Epithelial cell of proximal tubule (primary cell): ENCODE results near the gene ADAMTS3. TPM values are rescaled to one million over a fixed set of nuclear protein-coding genes. Genes with fewer than 3 reads are reported as not detected.

Experiments
- DNase-seq: peaks from one replicate; pipeline ENCODE4 v3.0.0-alpha.2; 2011; ENCODE audit warnings: low read depth
- H3K4me3 ChIP-seq: 2 replicates; pipeline ENCODE4 v1.5.1; 2011; ENCODE audit warnings: low read depth, mild to moderate bottlenecking, low read length
- total RNA-seq: library from RNA; depleted of rRNA; stranded (reverse); fragments of >200 nt; gene quantifications from 2 replicates; pipeline ENCODE4 v1.2.3, GENCODE V29; 2015
- TF ChIP-seq, protein P1 (sequence below): conservative IDR thresholded peaks from 2 replicates; pipeline ENCODE4 v1.5.1; 2012; ENCODE audit warnings: low read depth, mild to moderate bottlenecking, low read length

The ADAMTS3 gene
- total RNA-seq, 1 donor from 2014 or later = 4.7 TPM

DNA sequence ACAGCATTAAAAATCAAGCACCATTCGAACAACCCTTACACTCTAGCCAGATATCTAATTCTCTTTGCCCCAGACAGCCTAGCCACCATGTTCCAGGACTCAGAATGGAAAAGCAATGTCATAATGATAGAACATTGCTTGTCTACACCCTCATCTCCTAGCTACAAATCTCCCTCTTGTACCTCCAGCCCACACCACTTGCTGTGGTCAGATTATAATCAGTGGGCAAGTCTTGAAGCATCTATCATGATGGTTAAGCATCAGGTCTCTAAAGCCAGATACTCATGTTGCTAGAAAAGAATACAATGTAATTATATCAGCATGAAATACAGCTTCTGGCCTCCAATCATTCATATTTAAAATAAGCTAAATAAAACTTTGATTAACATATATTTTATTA is 268.9 kb downstream of the ADAMTS3 start:
- no peak overlapping the region for H3K4me3 ChIP-seq
- TF ChIP-seq, protein P1, sequence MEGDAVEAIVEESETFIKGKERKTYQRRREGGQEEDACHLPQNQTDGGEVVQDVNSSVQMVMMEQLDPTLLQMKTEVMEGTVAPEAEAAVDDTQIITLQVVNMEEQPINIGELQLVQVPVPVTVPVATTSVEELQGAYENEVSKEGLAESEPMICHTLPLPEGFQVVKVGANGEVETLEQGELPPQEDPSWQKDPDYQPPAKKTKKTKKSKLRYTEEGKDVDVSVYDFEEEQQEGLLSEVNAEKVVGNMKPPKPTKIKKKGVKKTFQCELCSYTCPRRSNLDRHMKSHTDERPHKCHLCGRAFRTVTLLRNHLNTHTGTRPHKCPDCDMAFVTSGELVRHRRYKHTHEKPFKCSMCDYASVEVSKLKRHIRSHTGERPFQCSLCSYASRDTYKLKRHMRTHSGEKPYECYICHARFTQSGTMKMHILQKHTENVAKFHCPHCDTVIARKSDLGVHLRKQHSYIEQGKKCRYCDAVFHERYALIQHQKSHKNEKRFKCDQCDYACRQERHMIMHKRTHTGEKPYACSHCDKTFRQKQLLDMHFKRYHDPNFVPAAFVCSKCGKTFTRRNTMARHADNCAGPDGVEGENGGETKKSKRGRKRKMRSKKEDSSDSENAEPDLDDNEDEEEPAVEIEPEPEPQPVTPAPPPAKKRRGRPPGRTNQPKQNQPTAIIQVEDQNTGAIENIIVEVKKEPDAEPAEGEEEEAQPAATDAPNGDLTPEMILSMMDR = no peak
- DNase-seq = no peak

DNA sequence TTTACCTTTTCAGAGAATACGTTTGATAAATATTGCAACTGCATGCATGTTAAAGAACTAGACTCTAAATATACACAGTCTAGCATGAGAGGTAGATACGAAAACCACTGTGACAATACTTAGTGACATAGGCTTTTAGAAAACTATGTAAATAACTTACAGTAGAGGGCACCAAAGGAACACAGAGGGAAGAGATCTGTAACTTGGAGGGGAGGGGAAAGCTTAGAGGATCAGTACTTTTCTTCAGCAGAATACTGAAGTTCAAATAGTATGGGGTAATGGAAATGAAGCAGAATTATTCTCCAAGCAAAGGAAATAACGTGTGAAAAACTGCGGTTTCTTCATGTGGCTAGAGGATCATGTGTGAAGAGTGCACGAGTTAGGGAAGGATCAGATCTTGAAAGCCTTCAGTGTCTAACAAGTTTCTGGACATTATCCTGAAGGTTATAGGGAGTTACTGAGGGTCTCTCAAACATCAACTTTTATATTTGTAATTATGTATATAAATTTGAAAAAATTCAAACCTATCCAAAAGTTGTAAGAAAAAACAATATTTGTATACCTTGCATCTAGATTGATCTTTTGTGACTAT is 273.0 kb downstream of the ADAMTS3 start:
- DNase-seq = no peak
- H3K4me3 ChIP-seq = no peak overlapping the region
- TF ChIP-seq, protein P1 = peak; percentile 82

DNA sequence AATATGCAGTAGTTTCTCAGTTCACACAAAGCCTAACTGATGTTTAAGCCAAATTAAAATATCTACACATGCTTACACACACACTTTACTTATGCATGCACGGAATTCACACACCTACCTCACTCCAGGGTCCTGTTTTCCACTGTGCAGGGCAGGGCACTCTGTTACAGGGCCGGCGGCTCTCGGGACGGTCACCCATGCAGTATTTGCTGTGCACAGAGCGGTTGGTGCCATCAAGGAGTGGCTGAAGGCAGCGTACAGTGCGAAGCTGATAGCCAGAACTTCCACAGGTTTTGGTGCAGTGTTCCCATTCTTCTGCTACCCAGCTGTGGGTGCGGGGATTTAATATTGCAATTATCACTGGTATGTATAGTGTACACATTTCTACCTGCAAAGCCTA is 278.3 kb downstream of the ADAMTS3 start:
- TF ChIP-seq, protein P1 = no peak
- DNase-seq = no peak
- H3K4me3 ChIP-seq = no peak overlapping the region

DNA sequence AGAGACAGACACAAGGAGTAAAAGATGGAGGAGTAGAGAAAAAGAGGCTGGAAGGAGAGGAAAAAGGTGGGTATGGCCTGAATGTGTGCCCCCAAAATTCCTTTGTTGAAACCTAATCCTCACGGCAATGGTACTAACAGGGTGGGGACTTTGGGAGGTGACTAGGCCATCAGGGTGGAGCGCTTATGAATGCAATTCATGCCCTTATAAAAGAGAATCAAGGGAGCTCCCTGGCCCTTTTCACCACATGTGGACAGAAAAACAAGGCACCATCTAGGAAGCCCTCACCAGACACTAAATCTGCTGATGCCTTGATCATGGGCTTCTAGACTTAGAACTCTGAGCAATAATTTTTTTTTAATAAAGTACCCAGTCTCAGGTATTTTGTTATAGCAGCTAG is 282.1 kb downstream of the ADAMTS3 start:
- TF ChIP-seq, protein P1 = no peak
- H3K4me3 ChIP-seq = no peak overlapping the region
- no peak for DNase-seq

DNA sequence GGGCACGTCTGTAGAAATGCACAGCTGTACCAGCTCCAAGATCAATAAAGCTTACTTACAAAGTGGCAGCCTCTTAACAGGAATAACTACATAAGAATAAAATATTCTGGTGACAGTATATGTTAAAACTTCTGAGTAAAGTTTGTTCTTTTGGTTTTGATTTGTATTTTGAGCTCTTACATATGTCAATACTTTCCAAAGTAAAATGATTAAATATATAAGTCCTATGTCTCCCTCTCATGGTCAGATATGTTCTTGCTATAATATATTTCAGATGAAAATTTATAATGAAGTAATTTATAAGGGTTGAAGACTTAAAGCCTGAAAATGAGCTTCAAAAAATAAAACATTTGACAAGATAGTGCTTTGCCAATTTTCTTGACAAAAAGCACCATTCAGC is 282.8 kb downstream of the ADAMTS3 start:
- H3K4me3 ChIP-seq = no peak overlapping the region
- TF ChIP-seq, protein P1 = no peak
- DNase-seq = no peak

DNA sequence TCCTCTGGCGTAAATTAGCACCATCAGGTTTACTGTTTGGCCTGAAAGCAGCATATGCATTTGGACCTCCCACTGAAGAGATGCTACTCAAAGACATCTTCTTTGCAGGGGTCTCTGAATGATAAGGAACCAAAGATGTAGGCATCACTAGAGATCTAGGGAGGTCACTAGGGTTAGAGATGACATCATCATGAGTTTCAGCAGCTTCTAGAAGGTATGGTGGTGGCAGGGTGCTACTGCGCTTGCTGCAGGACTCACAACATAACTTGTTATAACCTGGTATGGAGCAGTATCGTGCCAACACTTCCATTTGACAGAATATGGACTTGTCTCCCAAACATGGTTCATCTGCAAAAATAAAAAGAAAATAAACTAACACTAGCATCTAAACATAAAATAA is 285.7 kb downstream of the ADAMTS3 start:
- DNase-seq = no peak
- H3K4me3 ChIP-seq = no peak overlapping the region

DNA sequence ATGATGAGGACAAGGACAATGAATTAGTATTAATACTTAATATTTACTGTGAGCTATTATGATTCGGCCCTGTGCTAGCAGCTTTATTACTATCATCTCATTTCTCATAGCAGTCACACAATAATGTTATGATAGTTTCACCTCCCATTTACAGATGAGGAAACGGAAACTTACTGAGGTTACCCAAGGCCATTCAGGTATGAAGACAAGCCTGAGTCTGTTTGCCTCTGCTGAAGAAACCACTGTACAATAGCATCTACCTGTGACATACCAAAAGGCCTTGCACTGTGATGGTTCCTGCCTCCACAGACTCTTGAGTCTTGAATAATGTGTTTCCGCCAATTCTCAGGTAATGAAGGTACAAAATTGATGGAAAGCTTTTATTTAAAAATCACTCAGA is 288.8 kb downstream of the ADAMTS3 start:
- TF ChIP-seq, protein P1 = no peak
- H3K4me3 ChIP-seq = no peak overlapping the region
- DNase-seq = no peak

More for the DNA sequence above, 285.7 kb downstream of the ADAMTS3 start:
- TF ChIP-seq, protein P1 = no peak
